Left colon (tissue), 2 donors: ENCODE measurements around the gene ACSF2. TPM values are rescaled to one million over a fixed set of nuclear protein-coding genes. Genes with fewer than 3 reads are reported as not detected.
"Not testable (repeated sequence)": the region's sequence is repeated elsewhere in the genome, so short reads cannot be mapped to it uniquely, and the experiment has no call there.

ENCODE experiments used
- ATAC-seq: fragments of 200-7000 bp; cut with Tn5 transposase; one replicate; pipeline ENCODE4 v1.9.1; 2020; ENCODE audit warnings: mild to moderate bottlenecking, moderate library complexity
- DNase-seq, 2 donors: peaks; one replicate each; pipeline ENCODE4 v3.0.0-alpha.2; 2020
- intact Hi-C, 2 donors: fragments of 100-400 bp; cut with DNase I in 1 of 2; cut with micrococcal nuclease in 1 of 2; formaldehyde crosslinking; loops; one replicate each; pipeline versions ENCODE4 v1.11.2 to v1.14.0; 2022; cut with DNase I, micrococcal nuclease
- total RNA-seq, 2 donors: library from RNA; stranded (reverse); fragmentation: NEBNext Ultra II Directional; extraction: Animal tissue kit (Norgen Biotek cat#: 25700); gene quantifications; one replicate each; pipeline ENCODE4 v1.2.1, GENCODE V29; 2021
- donor health status: DM: no; HTN: no; CAD: no.
- donor health status: DM: yes; HTN: yes; CAD: no.

Gene ACSF2
- total RNA-seq, 2 donors from 2014 or later = 146 to 150 TPM

GRCh38 chr17:50471009-50471905, 45.2 kb downstream of the ACSF2 start:
- DNase-seq (no peak), ATAC-seq (no peak)
- intact Hi-C loops = no loop called here

GRCh38 chr17:50472286-50472685, 46.3 kb downstream of the ACSF2 start:
- DNase-seq (peak in 1 of 2 donors; percentile 28), ATAC-seq (no peak)
- intact Hi-C loops = no loop called here

GRCh38 chr17:50472761-50473161, 46.7 kb downstream of the ACSF2 start:
- intact Hi-C loops, ATAC-seq, DNase-seq: not testable (repeated sequence)

- DNase-seq (no peak), ATAC-seq (no peak)
- intact Hi-C loops = no loop called here
These were observed 47.9 kb downstream of the ACSF2 start for GRCh38 chr17:50473901-50474300.

- ATAC-seq = no peak
- intact Hi-C loops = no loop called here
- DNase-seq = peak in 1 of 2 donors; percentile 15
These were observed 48.5 kb downstream of the ACSF2 start for GRCh38 chr17:50474523-50474922.

- ATAC-seq = no peak
- DNase-seq = peak in 1 of 2 donors; percentile 16
- intact Hi-C loops = no loop called here
These were observed 49.3 kb downstream of the ACSF2 start for GRCh38 chr17:50475362-50475761.

- ATAC-seq (peak; percentile 35), DNase-seq (peak in 1 of 2 donors; percentile 35)
- intact Hi-C loops = not testable (repeated sequence)
These were observed 49.9 kb downstream of the ACSF2 start for GRCh38 chr17:50475775-50476544.

GRCh38 chr17:50476545-50477315, 50.7 kb downstream of the ACSF2 start:
- intact Hi-C loops = no loop called here
- DNase-seq (peak in 1 of 2 donors; percentile 52), ATAC-seq (peak; percentile 34)

- intact Hi-C loops = no loop called here
- no peak for DNase-seq
- ATAC-seq = no peak
These were observed 52.0 kb downstream of the ACSF2 start for GRCh38 chr17:50477976-50478375.

- intact Hi-C loops = no loop called here
- DNase-seq (peak; percentile 87 to 91), ATAC-seq (peak; percentile 74)
These were observed 52.7 kb downstream of the ACSF2 start, which contains the start of gene RSAD1 for GRCh38 chr17:50478391-50479381. RSAD1 (plus strand) TSS chr17:50478860; CDS start chr17:50478885, 25 bp downstream.

- DNase-seq (peak; percentile 87 to 89), ATAC-seq (peak; percentile 61)
- intact Hi-C loops = loop anchor here in 1 of 2 donors (10.0 kb wide), 1 partner anchor 155 kb away; the partner anchor contains the start of gene ABCC3
These were observed 53.6 kb downstream of the ACSF2 start for GRCh38 chr17:50479522-50480141.

GRCh38 chr17:50480142-50480764, 54.2 kb downstream of the ACSF2 start:
- DNase-seq (peak in 1 of 2 donors; percentile 14), ATAC-seq (no peak)
- intact Hi-C loops = loop anchor here in 1 of 2 donors (10.0 kb wide), 1 partner anchor 155 kb away; the partner anchor contains the start of gene ABCC3

GRCh38 chr17:50480854-50481490, 55.0 kb downstream of the ACSF2 start:
- intact Hi-C loops = loop anchor here in 1 of 2 donors (10.0 kb wide), 1 partner anchor 154 kb away; the partner anchor contains the start of gene ABCC3
- no peak for ATAC-seq
- no peak for DNase-seq

- no peak for ATAC-seq
- DNase-seq = no peak
- intact Hi-C loops = loop anchor here in 1 of 2 donors (10.0 kb wide), 1 partner anchor 153 kb away; the partner anchor contains the start of gene ABCC3
These were observed 55.6 kb downstream of the ACSF2 start for GRCh38 chr17:50481648-50482047.

- ATAC-seq (no peak), DNase-seq (peak in 1 of 2 donors; percentile 32)
- intact Hi-C loops = loop anchor here in 1 of 2 donors (10.0 kb wide), 1 partner anchor 153 kb away; the partner anchor contains the start of gene ABCC3
These were observed 56.1 kb downstream of the ACSF2 start for GRCh38 chr17:50482110-50482509.

GRCh38 chr17:50482516-50482915, 56.5 kb downstream of the ACSF2 start:
- DNase-seq (peak; percentile 91 to 95), ATAC-seq (peak; percentile 49)
- intact Hi-C loops = loop anchor here in 1 of 2 donors (10.0 kb wide), 1 partner anchor 152 kb away; the partner anchor contains the start of gene ABCC3
